ENCODE measurements around the gene JAK2. TPM values are rescaled to one million over a fixed set of nuclear protein-coding genes. Genes with fewer than 3 reads are reported as not detected.

Gene JAK2
- total RNA-seq, 4 donors from 2014 or later, result 23.7 to 39.6 (median 37.8) TPM

DNA sequence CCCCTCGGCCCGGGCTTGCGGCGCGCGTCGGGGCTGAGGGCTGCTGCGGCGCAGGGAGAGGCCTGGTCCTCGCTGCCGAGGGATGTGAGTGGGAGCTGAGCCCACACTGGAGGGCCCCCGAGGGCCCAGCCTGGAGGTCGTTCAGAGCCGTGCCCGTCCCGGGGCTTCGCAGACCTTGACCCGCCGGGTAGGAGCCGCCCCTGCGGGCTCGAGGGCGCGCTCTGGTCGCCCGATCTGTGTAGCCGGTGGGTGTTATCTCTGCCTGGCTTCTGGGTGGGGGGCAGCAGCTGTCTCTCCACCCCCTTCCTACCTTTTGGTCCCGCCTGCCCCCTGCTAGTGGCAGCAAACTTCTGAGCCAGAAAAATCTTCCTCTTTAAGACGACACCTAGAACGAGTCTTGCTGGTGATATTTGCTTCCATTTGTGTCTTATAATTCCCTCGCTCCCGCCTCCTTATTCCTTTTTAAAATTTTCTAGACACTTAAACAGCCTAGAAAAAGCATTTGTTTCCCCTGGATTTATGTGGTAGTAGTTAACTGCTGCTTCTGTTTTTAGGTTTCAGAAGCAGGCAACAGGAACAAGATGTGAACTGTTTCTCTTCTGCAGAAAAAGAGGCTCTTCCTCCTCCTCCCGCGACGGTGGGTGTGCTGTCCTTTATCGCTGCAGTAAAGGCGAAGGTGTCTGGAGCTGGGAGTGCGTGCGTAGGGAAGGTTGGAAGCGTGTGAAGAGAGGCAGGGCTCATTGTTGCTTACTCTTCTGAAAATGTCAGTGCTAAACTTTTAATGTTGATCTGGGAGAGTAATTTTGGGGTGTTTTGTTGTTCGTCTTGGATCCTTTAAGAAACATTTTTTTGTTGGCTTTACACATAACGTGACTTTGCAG, 554 bp downstream of the JAK2 start:
- WGBS, 2 donors, result 0% methylated on average over 28 to 29 of the region's 42 CpGs
- Histone ChIP-seq H3K9me3 (no peaks in the 10 kb centered on the region), H3K27me3 (no peaks in the 10 kb centered on the region), H3K27ac (peak overlapping the region; percentile 88 to 98 (median 97)), H3K4me3 (peak overlapping the region; percentile 77 to 92 (median 88)), H3K36me3 (peaks cover 0 to 6% (median 0%) of the 10 kb centered on the region in 3 donors), H3K4me1 (peaks cover 0 to 49% (median 20%) of the 10 kb centered on the region in 4 donors)
- TF ChIP-seq POLR2A (IDR thresholded peaks at IDR 0.05) (no peak), CTCF (IDR thresholded peaks at IDR 0.05) (no peak), EP300 (IDR thresholded peaks at IDR 0.05) (no peak)
- DNase-seq (ENCODE audit: low spot score in 2 of 2), result peak in 1 of 2 donors; percentile 33

GRCh38 chr9:4986296-4986695, 1.2 kb downstream of the JAK2 start:
- Histone ChIP-seq H3K9me3 (no peaks in the 10 kb centered on the region), H3K4me3 (peak overlapping the region; percentile 77 to 92 (median 88)), H3K27ac (peak overlapping the region; percentile 88 to 98 (median 97)), H3K27me3 (no peaks in the 10 kb centered on the region), H3K36me3 (peaks cover 0 to 6% (median 0%) of the 10 kb centered on the region in 3 donors), H3K4me1 (peaks cover 0 to 49% (median 20%) of the 10 kb centered on the region in 4 donors)
- 1 to 4% methylated on average over 3 of the region's 3 CpGs for WGBS, 2 donors
- TF ChIP-seq EP300 (IDR thresholded peaks at IDR 0.05) (no peak), POLR2A (IDR thresholded peaks at IDR 0.05) (no peak), CTCF (IDR thresholded peaks at IDR 0.05) (no peak)
- DNase-seq (ENCODE audit: low spot score in 2 of 2), result no peak

GRCh38 chr9:4986783-4987182, 1.7 kb downstream of the JAK2 start:
- H3K9me3 ChIP-seq, result no peaks in the 10 kb centered on the region
- peaks cover 0 to 49% (median 20%) of the 10 kb centered on the region in 4 donors for H3K4me1 ChIP-seq
- peak overlapping the region in 3 of 4 donors; percentile 97 to 98 (median 97) for H3K27ac ChIP-seq
- no peaks in the 10 kb centered on the region for H3K27me3 ChIP-seq
- DNase-seq (ENCODE audit: low spot score in 2 of 2), result no peak
- WGBS, 2 donors, result 76 to 82% methylated on average over 4 of the region's 4 CpGs
- H3K4me3 ChIP-seq, result peak overlapping the region in 2 of 4 donors; percentile 77 to 89
- H3K36me3 ChIP-seq, result peaks cover 0 to 9% (median 0%) of the 10 kb centered on the region in 3 donors
- TF ChIP-seq POLR2A (IDR thresholded peaks at IDR 0.05), result no peak
- no peak for TF ChIP-seq CTCF (IDR thresholded peaks at IDR 0.05)
- TF ChIP-seq EP300 (IDR thresholded peaks at IDR 0.05), result no peak

- peak in 1 of 2 donors; percentile 76 for DNase-seq (ENCODE audit: low spot score in 2 of 2)
- Histone ChIP-seq H3K4me1 (peaks cover 0 to 49% (median 20%) of the 10 kb centered on the region in 4 donors), H3K36me3 (peaks cover 0 to 21% (median 9%) of the 10 kb centered on the region in 3 donors), H3K27ac (peak overlapping the region in 1 of 4 donors; percentile 8), H3K9me3 (peaks cover 0 to 5% (median 0%) of the 10 kb centered on the region in 4 donors), H3K27me3 (no peaks in the 10 kb centered on the region), H3K4me3 (peak overlapping the region in 3 of 4 donors; percentile 8 to 77 (median 8))
- 43 to 61% methylated on average over 2 of the region's 2 CpGs for WGBS, 2 donors
- TF ChIP-seq CTCF (IDR thresholded peaks at IDR 0.05) (peak; percentile 56 to 75 (median 65)), POLR2A (IDR thresholded peaks at IDR 0.05) (no peak)
Measured at GRCh38 chr9:4987961-4988421, 2.9 kb downstream of the JAK2 start.

DNA sequence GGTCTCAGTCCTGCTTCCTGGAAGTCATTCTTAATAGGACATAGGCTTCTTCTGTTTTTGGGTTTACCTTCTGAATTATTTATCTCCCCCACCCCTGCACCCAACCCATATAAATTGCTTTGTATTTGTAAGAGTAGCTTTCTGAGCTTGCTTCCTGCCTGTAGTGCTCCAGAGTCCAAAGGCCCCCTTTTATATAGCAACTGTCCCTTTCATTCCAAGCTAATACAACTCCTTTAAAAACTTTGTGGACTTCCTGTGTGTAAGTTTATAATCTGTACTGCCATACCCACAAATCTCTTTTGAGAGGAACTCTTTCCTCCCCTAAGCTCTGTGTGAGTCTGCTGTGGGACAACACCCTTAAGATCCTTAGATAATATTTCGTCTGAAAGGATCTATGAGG, 7.8 kb downstream of the JAK2 start:
- peaks cover 0 to 38% (median 9%) of the 10 kb centered on the region in 3 donors for H3K36me3 ChIP-seq
- no peak overlapping the region for H3K4me3 ChIP-seq
- WGBS, 2 donors, result 91 to 100% methylated on average over 1 of the region's 1 CpG
- TF ChIP-seq CTCF (IDR thresholded peaks at IDR 0.05), result no peak
- TF ChIP-seq POLR2A (IDR thresholded peaks at IDR 0.05), result no peak
- no peak for TF ChIP-seq EP300 (IDR thresholded peaks at IDR 0.05)
- peaks cover 0 to 6% (median 0%) of the 10 kb centered on the region in 4 donors for H3K9me3 ChIP-seq
- H3K27me3 ChIP-seq, result no peaks in the 10 kb centered on the region
- DNase-seq (ENCODE audit: low spot score in 2 of 2), result no peak
- H3K27ac ChIP-seq, result no peak overlapping the region
- peaks cover 0 to 32% (median 5%) of the 10 kb centered on the region in 4 donors for H3K4me1 ChIP-seq

Data from tibial nerve (tissue), 4 donors.